GM19328 (cell line): ENCODE results near the gene VWCE.

Source experiments
- ATAC-seq: cut with Tn5 transposase; IDR thresholded peaks from one replicate; pipeline ENCODE4 v1.9.1; 2021; ENCODE audit warnings: mild to moderate bottlenecking, moderate library complexity; ENCODE audit not compliant: unreplicated experiment

The VWCE gene, protein sequence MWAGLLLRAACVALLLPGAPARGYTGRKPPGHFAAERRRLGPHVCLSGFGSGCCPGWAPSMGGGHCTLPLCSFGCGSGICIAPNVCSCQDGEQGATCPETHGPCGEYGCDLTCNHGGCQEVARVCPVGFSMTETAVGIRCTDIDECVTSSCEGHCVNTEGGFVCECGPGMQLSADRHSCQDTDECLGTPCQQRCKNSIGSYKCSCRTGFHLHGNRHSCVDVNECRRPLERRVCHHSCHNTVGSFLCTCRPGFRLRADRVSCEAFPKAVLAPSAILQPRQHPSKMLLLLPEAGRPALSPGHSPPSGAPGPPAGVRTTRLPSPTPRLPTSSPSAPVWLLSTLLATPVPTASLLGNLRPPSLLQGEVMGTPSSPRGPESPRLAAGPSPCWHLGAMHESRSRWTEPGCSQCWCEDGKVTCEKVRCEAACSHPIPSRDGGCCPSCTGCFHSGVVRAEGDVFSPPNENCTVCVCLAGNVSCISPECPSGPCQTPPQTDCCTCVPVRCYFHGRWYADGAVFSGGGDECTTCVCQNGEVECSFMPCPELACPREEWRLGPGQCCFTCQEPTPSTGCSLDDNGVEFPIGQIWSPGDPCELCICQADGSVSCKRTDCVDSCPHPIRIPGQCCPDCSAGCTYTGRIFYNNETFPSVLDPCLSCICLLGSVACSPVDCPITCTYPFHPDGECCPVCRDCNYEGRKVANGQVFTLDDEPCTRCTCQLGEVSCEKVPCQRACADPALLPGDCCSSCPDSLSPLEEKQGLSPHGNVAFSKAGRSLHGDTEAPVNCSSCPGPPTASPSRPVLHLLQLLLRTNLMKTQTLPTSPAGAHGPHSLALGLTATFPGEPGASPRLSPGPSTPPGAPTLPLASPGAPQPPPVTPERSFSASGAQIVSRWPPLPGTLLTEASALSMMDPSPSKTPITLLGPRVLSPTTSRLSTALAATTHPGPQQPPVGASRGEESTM

DNA sequence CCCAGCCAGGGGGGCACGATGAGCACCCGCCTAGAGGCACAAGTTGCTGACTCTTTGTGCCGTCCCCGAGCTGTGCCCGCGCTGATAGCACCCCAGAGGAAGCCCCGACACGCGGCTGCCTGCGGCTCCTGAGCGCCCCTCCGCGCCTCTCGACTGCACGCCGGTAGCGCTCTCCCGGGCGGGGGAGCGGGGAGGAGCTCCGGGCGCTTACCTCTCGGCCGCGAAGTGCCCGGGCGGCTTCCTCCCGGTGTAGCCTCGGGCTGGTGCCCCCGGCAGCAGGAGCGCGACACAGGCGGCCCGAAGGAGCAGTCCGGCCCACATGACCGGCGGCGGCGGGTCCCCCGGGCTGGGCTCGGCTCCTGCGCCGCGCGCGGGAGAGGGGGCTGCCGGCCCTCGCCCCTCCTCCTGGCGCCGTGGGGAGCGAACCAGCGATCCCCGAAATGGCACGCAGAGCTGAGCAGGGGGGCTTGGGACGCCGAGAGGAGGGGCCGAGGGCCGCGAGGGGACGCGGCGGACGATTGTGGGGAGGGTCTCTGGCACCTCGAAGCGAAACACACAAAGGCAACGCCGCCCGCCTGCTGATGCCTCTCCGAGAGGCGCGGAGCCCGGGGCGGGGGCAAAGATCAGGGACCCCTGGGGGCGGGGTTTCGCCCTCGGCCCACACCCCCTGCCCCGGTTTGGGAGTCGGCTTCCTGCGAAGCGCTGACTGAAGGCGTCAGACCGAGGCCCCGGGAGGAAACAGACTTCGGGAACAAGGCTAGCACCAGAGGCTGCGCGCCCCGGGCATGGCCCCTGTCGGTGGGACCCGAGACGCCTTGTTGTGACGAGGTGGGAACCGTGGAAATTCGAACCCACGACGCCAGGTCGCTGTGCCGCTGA is at the start of gene VWCE:
Gene VWCE (minus strand): TSS at position 600 of the 879 bp plus-strand sequence. CDS start 279 bp downstream, at position 321.
- ATAC-seq, result peak; percentile 72

DNA sequence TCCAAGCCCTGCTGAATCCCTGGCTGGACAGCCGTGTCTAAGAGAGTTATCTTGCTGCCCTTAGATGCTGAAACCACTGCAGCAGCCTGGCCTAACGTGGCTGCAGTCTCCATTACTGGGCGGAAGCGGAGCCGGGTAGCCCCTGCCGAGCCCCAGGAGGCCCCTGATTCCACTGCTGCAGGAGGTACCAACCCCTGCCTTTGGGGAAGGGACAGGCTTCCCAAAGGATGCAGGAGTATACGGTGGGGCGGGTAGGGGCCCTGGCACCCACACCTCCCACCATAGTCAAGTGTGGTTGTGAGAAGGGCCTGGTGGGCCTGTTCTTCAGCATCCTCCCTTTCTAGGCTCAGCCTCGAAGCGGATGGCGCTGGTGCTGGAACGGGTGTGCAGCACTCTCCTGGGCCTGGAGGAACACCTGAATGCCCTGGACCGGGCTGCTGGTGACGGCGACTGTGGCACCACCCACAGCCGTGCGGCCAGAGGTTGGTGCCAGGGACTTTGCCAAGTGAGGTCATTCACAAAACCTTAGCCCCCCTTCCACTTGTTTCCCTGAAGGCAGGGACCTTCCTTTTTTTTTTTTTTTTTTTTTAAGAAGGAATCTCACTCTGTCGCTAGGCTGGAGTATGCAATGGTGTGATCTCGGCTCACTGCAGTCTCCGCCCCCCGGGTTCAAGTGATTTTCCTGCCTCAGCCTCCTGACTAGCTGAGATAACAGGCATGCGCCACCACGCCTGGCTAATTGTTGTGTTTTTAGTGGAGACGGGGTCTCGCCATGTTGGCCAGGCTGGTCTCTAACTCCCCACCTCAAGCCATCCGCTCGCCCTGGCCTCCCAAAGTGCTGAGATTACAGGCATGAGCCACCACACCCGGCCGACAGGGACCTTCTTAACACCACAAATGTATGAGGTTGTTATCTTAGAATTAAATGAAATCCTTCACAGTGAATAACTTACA is 49.0 kb upstream of the VWCE start:
- no peak for ATAC-seq

DNA sequence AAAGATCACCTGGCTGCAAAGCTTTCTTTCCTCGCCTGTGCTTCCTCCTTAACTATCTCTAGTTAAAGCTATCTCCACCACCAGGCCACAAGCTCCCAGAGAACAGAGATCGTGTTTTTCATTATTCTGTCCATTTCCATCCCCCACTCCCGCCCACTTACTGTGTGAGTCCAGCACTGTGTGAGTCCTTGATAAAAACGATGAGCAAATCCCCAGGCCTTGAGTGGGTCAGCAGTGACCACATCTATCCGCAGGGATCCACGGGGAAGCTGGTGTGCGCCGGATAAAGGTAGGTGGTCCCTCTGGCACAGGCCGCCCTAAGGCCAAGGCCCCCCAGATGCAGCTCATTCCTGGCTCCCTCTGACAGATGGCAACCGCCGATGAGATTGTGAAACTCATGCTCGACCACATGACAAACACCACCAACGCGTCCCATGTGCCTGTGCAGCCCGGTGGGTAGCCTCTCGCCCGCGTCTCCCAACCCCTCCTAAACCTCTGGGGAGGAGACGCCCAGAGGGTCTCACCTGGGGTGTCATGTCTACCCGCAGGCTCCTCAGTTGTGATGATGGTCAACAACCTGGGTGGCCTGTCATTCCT is 47.2 kb upstream of the VWCE start:
- no peak for ATAC-seq

DNA sequence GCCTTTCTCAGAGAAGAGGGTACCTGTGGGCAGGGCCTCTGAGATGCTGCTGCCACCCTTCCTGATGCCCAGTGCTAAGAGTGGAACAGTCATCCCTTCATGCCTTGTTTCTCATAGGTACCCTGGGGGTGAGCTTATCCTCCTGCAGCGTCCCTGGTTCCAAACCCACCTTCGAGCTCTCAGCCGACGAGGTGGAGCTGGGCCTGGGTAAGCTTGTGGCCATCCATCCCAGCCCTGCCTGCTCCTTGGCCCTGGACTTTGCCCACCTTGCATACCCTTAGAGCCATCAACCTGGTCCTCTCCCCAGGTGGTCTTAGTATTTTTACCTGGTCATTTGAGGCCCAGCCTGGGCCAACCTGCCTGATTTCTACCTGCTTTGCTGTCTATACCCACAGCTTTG is 46.6 kb upstream of the VWCE start:
- no peak for ATAC-seq

DNA sequence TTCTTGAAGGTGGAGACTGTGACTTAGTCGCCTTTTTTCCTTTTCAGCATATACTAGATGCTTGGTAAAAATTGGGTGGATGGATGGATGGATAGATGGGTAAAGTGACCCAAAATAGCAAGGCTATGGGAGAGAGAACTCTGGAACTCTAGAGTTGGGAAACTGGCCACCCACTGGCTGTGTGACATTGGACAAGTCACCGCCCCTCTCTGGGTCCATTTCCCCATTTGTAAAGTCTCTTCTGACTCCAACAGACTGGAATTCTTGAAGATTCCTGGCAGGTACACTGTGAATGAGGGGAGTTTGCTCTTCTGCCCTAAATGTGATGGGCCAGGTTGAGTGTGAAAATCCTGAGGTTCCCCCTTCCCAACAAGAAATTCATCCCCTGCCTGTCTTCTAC is 45.9 kb upstream of the VWCE start:
- no peak for ATAC-seq

DNA sequence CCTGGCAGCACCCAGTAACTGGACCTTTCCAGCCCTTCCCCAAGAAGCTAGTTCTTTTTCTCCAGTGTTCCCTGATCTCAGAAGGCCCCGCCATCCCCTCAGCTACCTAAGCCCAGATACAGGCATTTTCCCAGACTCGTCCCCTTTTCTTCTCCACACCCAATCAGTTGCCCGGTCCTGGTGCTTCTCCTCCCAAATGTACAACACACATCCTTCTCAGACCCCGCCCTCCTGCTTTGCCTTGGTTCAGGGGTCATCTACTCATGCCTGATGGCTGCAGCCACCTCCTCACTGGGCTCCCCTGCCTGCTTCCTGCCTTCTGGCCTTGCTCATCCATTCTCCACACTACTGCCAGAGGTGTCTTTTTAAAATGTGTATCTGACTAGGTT is 44.4 kb upstream of the VWCE start:
- ATAC-seq, result no peak

DNA sequence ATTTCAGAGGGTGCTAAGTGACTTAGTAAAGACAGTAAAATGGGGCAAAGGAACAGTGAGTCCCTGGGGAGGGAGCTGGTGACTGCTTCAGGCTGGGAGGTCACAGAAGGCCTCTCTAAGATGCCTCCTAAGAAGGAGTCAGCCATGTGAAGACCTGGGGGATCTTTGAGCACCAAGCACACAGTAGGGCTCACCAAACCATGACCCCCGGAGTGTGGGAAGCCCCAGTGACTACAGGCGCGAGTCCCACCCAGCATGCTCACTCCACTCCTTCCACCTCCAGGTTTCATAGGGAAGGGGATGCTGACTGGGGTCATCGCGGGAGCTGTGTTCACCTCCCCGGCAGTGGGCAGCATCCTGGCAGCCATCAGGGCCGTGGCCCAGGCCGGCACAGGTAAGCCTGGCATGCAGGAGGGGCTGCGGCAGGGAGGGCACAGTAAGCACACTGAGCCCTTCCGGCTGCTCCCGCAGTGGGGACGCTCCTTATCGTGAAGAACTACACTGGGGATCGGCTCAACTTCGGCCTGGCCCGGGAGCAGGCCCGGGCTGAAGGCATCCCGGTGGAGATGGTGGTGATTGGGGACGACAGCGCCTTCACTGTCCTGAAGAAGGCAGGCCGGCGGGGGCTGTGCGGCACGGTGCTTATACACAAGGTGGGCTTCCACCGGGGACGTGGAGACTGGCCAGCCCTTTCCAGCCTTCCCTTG is 43.8 kb upstream of the VWCE start:
- ATAC-seq, result no peak

DNA sequence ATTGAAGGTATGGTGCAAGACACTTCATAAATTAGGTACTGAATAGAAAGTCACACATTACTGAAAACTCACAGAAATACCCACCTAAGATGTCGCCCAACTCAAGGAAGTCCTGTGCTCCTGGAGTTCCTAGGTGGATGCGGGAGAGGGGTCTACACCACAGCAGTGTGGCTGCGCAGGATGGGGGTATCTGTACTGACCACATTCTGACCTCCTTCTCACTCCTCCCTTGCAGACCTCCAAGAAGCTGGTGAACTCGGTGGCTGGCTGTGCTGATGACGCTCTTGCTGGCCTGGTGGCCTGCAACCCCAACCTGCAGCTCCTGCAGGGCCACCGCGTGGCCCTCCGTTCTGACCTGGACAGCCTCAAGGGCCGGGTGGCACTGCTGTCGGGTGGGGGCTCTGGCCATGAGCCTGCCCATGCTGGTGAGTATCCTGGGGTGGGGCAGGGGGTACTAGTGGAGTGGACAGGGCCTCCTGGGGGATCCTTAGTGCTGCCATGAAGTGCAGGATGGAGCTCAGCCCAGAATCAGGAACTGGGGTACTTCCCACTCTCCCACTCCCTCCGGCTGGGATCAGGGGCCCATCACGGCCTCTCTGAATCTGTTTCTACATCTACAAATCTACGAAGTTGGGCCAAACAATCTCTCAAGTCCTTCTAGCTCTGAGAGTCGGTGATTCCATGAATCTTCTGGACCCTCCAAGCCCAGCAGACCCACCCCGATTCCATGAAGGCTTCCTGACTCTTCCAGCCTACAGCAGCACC is 42.8 kb upstream of the VWCE start:
- ATAC-seq, result no peak

DNA sequence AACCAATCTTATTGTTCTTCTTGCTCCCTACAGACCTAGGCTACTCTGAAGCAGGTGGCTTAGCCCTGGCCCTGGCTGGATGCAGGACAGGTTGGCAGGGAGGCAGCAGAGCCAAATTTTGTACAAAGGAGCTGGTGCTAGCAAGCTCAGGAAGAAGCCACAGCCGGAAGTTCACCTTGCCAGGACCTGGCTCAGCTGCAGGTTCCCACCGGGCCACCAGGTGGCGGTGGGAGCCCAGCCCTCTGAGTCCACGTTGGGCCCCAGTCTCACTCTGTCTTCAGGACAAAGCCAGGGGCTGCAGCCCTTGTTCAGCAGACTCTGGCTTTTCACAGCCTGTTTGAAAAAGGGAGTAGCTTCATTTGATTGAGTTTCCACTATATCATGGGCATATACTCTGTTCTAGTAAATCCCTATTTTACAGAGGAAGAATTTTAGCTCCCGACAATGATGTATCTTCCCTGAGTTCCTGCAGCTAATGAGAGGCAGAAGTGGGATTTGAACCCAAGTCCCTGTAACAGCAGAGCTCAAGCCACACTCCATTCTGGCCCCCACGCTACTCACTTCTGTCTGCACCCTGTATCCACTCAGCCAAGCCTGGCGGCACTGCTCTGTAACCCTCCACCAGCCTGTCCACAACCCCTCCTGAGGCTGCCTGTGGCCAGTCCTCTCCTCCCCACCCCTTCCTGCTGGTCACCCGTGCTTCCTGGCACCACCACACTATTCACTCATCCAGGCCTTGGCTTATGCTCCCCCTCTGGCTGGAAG is 41.2 kb upstream of the VWCE start:
- no peak for ATAC-seq

DNA sequence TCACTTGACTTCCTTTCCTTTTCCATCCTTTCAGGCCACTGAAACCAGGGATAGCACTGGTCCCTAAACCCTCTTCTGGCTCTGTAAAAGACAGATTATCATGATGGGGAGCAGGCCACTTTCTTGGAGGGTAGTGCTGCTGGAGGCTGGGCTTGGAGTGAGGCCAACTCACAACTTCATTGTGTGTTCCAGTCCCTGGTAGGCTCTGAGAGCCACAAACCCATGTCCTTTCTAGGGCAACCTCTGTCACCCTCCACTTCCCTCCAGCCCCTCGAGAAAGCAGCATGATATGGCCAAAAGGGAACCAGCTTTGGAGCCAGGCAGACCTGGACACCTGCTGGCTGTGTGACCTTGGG is 40.2 kb upstream of the VWCE start:
- no peak for ATAC-seq

DNA sequence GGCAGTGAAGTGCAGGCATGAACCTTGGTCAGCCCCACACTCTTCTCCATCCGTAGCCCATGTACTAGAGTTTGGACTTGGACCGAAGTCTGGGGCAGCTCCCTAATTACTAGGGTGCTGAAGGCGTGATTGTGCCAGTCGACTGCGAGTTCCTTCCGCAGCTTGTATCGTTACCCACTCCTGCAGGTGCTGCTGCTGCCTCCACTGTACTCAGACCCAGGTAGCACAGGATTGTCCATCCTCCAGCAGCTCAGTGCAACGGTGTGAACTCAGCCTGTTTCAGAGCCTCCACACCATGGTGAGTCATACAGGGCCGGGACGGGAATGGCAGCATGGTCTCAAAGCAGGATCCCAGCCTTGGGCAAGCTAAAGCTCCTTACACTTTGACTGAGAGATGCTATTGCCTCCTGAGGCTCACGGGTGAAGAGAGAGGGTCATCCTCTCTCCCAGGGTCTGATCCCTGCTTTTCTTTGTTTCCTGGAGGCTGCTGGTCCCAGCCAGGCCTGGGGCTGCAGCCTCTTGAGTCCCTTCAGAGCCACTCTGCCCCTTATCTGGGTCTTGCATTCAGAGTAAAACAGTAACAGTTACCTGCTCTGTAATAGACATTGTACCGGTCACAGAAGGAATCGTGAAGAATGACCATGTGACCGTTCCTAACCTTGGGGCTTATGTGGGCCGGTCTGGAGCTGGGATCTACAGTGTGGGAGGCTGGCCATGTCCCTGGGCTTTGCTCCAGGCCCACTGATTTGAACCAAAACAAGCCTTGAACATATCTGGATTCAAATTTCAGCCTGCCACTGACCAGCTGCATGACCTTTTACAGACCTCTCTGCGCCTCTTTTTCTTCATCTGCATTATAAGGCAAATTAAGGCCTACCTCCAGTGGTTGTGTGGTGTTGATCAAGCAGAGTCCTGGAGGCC is 39.6 kb upstream of the VWCE start:
- ATAC-seq, result no peak

DNA sequence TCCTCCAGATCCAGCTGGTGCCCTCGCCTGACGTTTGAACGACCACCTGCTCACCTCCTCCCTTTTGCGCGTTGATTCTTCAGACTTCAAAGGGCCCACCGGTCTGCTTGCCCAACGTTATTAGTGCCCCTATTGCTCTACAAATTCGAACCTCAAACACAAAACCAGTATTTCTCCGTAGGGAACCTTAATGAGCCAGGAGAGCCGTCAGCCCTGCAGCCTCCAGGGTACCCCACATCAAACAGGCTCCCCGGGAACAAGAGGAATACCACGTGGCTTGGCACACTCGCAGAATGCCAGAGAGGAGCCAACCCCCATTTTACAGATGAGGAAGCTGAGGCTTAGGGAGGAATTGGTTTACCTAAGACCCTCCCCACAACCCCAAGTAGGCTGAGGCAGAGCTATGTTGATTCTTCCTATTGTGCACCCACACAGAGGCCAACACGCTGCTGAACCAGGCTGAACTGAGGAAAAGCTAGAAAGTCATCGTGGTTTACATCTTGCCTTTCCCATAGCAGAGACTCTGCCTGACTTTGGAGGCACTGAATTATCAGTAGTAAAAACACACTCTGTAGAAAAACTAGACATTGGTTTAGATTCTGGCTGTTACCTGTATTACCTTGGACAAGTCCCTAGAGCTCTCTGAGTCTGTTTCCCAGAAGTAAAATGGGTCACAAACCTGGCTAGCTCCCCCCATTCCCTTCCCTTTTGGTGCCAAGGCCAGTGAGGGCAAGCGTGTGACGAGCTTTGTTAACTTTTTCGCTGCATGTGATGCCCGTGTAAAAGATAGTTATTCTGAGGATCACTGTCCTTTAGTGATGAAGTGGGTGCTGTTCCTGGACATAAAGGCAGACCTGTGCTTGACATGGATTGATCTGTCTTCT is 38.7 kb upstream of the VWCE start:
- ATAC-seq, result no peak

DNA sequence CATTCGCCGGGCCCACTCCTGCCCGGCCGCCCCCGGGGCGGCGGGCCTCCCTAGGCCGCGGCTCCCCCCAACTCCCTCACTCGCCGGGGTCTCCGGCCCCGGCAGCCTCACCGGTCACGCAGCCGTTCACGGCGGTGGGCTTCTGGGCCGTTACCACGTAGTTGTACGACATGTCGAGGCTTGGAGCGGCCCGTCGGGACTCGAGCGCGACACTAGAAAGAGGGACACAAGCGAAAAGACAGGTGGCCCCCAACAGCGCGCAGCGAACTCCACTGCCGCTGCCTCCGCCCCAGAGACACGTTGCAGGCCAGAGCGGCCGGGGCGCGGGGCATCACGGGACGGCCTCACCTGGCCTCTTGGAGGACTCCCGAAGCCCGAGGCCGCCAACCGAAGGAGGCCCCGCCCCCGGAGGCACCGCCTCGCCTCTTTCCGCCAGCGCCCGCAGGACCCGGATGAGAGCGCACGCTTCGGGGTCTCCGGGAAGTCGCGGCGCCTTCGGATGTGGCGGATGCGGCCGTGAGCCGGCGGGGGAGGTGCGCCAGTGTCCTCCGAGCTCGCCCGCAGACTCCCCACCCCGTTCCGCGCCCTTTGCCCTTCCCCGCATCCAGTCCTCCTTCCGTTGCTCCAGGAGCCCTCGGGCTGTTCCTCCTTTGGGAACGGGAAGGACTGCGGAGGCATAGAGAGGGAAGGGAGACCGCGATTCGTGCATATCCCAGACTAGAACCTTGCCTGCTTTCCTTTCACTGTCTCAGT is 37.9 kb upstream of the VWCE start, which contains the start of the genes DDB1 and TKFC:
Gene DDB1 (minus strand): TSS at position 309 of the 753 bp plus-strand sequence. CDS start 137 bp downstream, at position 172.
Gene TKFC (plus strand): TSS at position 432 of the 753 bp plus-strand sequence. CDS start 1,501 bp downstream, outside the sequence.
- peak; percentile 78 for ATAC-seq

DNA sequence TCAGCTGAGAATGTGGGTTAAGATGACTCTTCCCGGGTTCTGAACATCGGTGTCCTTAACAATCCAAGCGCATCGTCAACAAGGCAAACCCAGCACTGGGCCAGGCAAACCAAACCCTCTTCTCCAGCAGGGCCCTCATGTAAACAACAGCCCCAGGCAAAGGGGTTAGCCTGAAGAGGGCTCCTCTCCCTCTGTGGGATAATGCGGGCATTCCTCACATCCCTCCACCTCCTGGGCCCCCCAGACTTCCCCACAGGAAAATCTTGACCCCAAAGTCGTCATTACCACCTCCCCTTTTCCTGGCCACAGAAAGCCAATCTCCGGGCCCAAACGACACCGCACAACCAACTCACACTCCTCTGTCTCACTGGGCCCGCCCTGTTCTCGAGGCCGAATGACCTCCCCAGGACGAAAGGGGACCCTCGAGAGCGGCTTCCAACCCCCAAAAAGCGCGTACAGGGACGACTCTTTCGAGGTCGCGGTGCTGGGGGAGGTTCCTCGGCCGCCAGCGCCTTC is 37.2 kb upstream of the VWCE start:
- ATAC-seq, result no peak
